OCI-LY1 (cell line): ENCODE data around the gene ANKH.

Source experiments
- H2AFZ ChIP-seq: fragments of 200-600 bp; sonication (generic), shearing (Covaris generic); 2 replicates; pipeline ENCODE4 v1.6.0; 2014; ENCODE audit warnings: antibody characterized with exemption, mild to moderate bottlenecking, low read length
- H3F3A ChIP-seq: fragments of 200-600 bp; sonication (generic), shearing (Covaris generic); 2 replicates; pipeline ENCODE4 v1.6.0; 2014; ENCODE audit warnings: mild to moderate bottlenecking, antibody characterized with exemption, low read length, moderate library complexity; ENCODE audit not compliant: insufficient read depth
- H3K27ac ChIP-seq: fragments of 200-600 bp; sonication (generic); 2 replicates; pipeline ENCODE4 v1.5.1; 2014; ENCODE audit warnings: low read length, mixed run types, mild to moderate bottlenecking, low read depth; ENCODE audit not compliant: poor library complexity, severe bottlenecking
- H3K27me3 ChIP-seq: fragments of 200-600 bp; sonication (generic); 2 replicates; pipeline ENCODE4 v1.6.0; 2014; ENCODE audit warnings: antibody characterized with exemption, mild to moderate bottlenecking, low read length, moderate library complexity; ENCODE audit not compliant: insufficient read depth
- H3K36me3 ChIP-seq: fragments of 200-600 bp; sonication (generic); 2 replicates; pipeline ENCODE4 v1.6.1; 2014; ENCODE audit warnings: mild to moderate bottlenecking, antibody characterized with exemption, low read length, moderate library complexity, mixed read lengths; ENCODE audit not compliant: insufficient read depth
- H3K4me1 ChIP-seq: fragments of 200-600 bp; sonication (generic); 2 replicates; pipeline ENCODE4 v1.5.1; 2014; ENCODE audit warnings: mild to moderate bottlenecking, low read length, moderate library complexity; ENCODE audit not compliant: insufficient read depth, severe bottlenecking
- H3K4me2 ChIP-seq: fragments of 200-600 bp; sonication (generic), shearing (Covaris generic); 2 replicates; pipeline ENCODE4 v1.6.1; 2014; ENCODE audit warnings: low read length
- H3K4me3 ChIP-seq: fragments of 200-600 bp; sonication (generic); 2 replicates; pipeline ENCODE4 v1.5.1; 2014; ENCODE audit warnings: low read length, low read depth, mild to moderate bottlenecking, mixed read lengths; ENCODE audit not compliant: poor library complexity, severe bottlenecking
- H3K79me2 ChIP-seq: fragments of 200-600 bp; shearing (Covaris generic); 2 replicates; pipeline ENCODE4 v1.6.1; 2016; ENCODE audit warnings: mixed run types, low read length, mixed read lengths; ENCODE audit not compliant: insufficient read depth
- H3K9ac ChIP-seq: fragments of 200-600 bp; sonication (generic), shearing (Covaris generic); 2 replicates; pipeline ENCODE4 v1.6.1; 2014; ENCODE audit warnings: mild to moderate bottlenecking, low read length, mixed read lengths
- H3K9me2 ChIP-seq: fragments of 200-600 bp; sonication (generic), shearing (Covaris generic); 2 replicates; pipeline ENCODE4 v1.6.1; 2014; ENCODE audit warnings: low read depth, mild to moderate bottlenecking, low read length, mixed read lengths
- H3K9me3 ChIP-seq: fragments of 200-600 bp; shearing (Covaris generic); 2 replicates; pipeline ENCODE4 v1.6.1; 2014; ENCODE audit warnings: low read length, mixed read lengths
- H4K20me1 ChIP-seq: fragments of 200-600 bp; sonication (generic), shearing (Covaris generic); 2 replicates; pipeline ENCODE4 v1.6.0; 2016; ENCODE audit warnings: mild to moderate bottlenecking, low read length; ENCODE audit not compliant: insufficient read depth
- CTCF ChIP-seq: fragments of 200-600 bp; sonication (generic), shearing (Covaris generic); IDR thresholded peaks from 2 replicates; pipeline ENCODE4 v1.5.1; 2017; ENCODE audit warnings: mild to moderate bottlenecking, antibody characterized with exemption, low read length, moderate library complexity, mixed read lengths
- EZH2 ChIP-seq: fragments of 200-600 bp; sonication (generic), shearing (Covaris generic); IDR thresholded peaks from 2 replicates; pipeline ENCODE4 v1.8.0; 2017; ENCODE audit warnings: borderline replicate concordance, mixed run types, mild to moderate bottlenecking, antibody characterized with exemption, low read length, moderate library complexity, mixed read lengths

Gene ANKH

DNA sequence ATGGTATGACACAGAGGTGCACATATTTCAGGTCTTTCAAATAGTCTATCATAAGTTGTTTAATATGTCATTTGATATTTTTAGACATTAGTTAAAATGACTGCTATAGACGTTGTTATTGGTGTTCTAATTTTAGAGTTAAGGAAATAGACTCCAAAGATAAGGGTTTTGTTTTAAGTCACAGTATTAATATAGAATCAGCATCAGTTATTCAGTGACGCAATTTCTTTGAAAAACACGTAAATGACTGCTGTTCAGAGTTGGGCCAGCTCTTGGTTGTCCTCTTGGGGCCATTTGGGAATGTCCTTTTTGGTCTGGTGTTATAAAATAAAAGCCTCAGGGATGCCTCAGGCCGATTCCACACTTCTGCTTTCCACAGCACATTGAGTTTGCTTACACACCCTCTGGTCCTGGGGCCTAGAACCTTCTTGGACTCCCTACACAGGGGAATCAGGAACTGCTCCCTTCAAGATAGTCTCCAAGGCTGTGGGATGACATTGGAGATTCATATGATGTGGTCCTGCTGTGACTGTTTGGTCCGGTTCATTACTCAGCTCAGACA lies 192.7 kb downstream of the ANKH start:
- H3K27ac ChIP-seq: no peak overlapping the region
- H4K20me1 ChIP-seq: no peaks in the 10 kb centered on the region

DNA sequence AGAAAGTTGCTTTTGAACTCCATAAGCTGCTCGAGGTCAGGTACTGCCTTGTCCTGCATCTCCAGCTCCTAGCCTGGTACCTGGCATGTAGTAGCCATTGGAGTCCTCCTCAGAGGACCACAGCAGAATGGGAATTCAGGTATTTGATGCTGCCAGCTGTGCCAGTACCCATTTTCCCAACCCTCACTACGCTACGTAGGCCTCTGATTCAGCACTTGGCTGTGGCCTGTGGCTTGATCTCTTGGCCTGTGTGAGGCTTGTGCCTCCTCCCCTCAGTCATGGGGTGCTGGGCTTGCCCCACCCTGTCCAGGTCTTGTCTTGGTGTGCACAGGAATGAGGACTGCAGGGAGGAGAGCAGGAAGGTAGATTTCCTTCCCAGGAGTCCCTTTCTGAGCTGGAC lies 195.3 kb downstream of the ANKH start:
- peaks cover 36% of the 10 kb centered on the region for H3K79me2 ChIP-seq
- H3F3A ChIP-seq: no peaks in the 10 kb centered on the region
- no peaks in the 10 kb centered on the region for H4K20me1 ChIP-seq
- TF ChIP-seq EZH2 (no peak), CTCF (no peak)
- no peak overlapping the region for H3K4me3 ChIP-seq
- peaks cover 54% of the 10 kb centered on the region for H3K4me1 ChIP-seq
- H3K4me2 ChIP-seq: peak overlapping the region; percentile 62
- no peak overlapping the region for H2AFZ ChIP-seq
- H3K9ac ChIP-seq: peak overlapping the region; percentile 5; the same call in 1 of the 2 replicates
- peak overlapping the region; percentile 78 for H3K27ac ChIP-seq
- peaks cover 40% of the 10 kb centered on the region for H3K36me3 ChIP-seq
- no peaks in the 10 kb centered on the region for H3K9me2 ChIP-seq
- no peaks in the 10 kb centered on the region for H3K9me3 ChIP-seq
- H3K27me3 ChIP-seq: no peaks in the 10 kb centered on the region

More for the DNA sequence above, 192.7 kb downstream of the ANKH start:
- Histone ChIP-seq H2AFZ (no peak overlapping the region), H3K4me3 (no peak overlapping the region), H3K4me1 (peaks cover 30% of the 10 kb centered on the region), H3K27me3 (no peaks in the 10 kb centered on the region), H3F3A (no peaks in the 10 kb centered on the region), H3K79me2 (peaks cover 13% of the 10 kb centered on the region; the same call in 1 of the 2 replicates), H3K9me3 (no peaks in the 10 kb centered on the region), H3K9me2 (no peaks in the 10 kb centered on the region), H3K9ac (no peak overlapping the region), H3K4me2 (no peak overlapping the region), H3K36me3 (peaks cover 58% of the 10 kb centered on the region)
- no peak for TF ChIP-seq EZH2
- TF ChIP-seq CTCF: no peak

GRCh38 chr5:14675865-14676300 lies 195.7 kb downstream of the ANKH start:
- Histone ChIP-seq H3K36me3 (peaks cover 35% of the 10 kb centered on the region), H3K4me3 (peak overlapping the region; percentile 31), H3K4me2 (peak overlapping the region; percentile 62), H3K27me3 (no peaks in the 10 kb centered on the region), H2AFZ (no peak overlapping the region), H3K4me1 (peaks cover 59% of the 10 kb centered on the region), H3F3A (no peaks in the 10 kb centered on the region), H3K9me3 (no peaks in the 10 kb centered on the region), H3K9ac (peak overlapping the region; percentile 46; the same call in 1 of the 2 replicates), H3K9me2 (no peaks in the 10 kb centered on the region), H3K79me2 (peaks cover 41% of the 10 kb centered on the region), H3K27ac (peak overlapping the region; percentile 78), H4K20me1 (no peaks in the 10 kb centered on the region)
- no peak for TF ChIP-seq CTCF
